H1 (cell line): ENCODE measurements around the gene SCYGR7. TPM values are rescaled to one million over a fixed set of nuclear protein-coding genes. Genes with fewer than 3 reads are reported as not detected.
"Not testable (repeated sequence)": the region's sequence is repeated elsewhere in the genome, so short reads cannot be mapped to it uniquely, and the experiment has no call there.

Experiments used
- CTCF ChIA-PET: fragments of 300-600 bp; sonication (Branson Sonifier 250); formaldehyde crosslinking; loops from one replicate; lab custom pipeline; 2021; ENCODE audit not compliant: partially characterized antibody; lab: Charles Lee
- POLR2A ChIA-PET: fragments of 300-600 bp; sonication (Branson Sonifier 250); formaldehyde crosslinking; loops from one replicate; lab custom pipeline; 2021; ENCODE audit warnings: inconsistent platforms; ENCODE audit not compliant: partially characterized antibody; lab: Charles Lee
- DNase-seq, 2 experiments: peaks; one replicate each; pipeline versions ENCODE4 v3.0.0 to v3.0.0-alpha.2; 2010 to 2022; ENCODE audit warnings: low spot score in 2 of 2, low read depth in 1 of 2, mixed read lengths in 1 of 2
- FAIRE-seq: peaks from 2 replicates; lab custom pipeline; 2011; peaks lifted over from hg19 to GRCh38; lab: Jason Lieb, UNC
- H2AFZ ChIP-seq: 2 replicates; pipeline ENCODE4 v1.8.1; 2012; ENCODE audit warnings: low read length, inconsistent platforms
- H2AK5ac ChIP-seq: 2 replicates; pipeline ENCODE4 v1.6.1; 2013; ENCODE audit warnings: low read depth, low read length
- H2BK120ac ChIP-seq: replicated peaks from 2 replicates; pipeline ENCODE3; 2013; ENCODE audit warnings: low read depth, low read length, inconsistent platforms
- H2BK12ac ChIP-seq: 2 replicates; pipeline ENCODE4 v1.6.1; 2013; ENCODE audit warnings: low read depth, low read length
- H2BK15ac ChIP-seq: 2 replicates; pipeline ENCODE4 v1.6.1; 2013; ENCODE audit warnings: low read length
- H2BK20ac ChIP-seq: 2 replicates; pipeline ENCODE4 v1.6.1; 2013; ENCODE audit warnings: low read length
- H2BK5ac ChIP-seq: 2 replicates; pipeline ENCODE4 v1.6.1; 2013; ENCODE audit warnings: low read depth, low read length
- H3K14ac ChIP-seq: 2 replicates; pipeline ENCODE4 v1.6.1; 2013; ENCODE audit warnings: inconsistent platforms; ENCODE audit not compliant: insufficient read length
- H3K18ac ChIP-seq: 2 replicates; pipeline ENCODE4 v1.6.1; 2013; ENCODE audit warnings: low read length; ENCODE audit errors: extremely low read depth
- H3K23ac ChIP-seq: 2 replicates; pipeline ENCODE4 v1.6.1; 2013; ENCODE audit warnings: inconsistent platforms; ENCODE audit not compliant: insufficient read length
- H3K23me2 ChIP-seq: 2 replicates; pipeline ENCODE4 v1.6.1; 2013; ENCODE audit warnings: low read depth, low read length
- H3K27ac ChIP-seq: 2 replicates; pipeline ENCODE4 v1.6.1; 2011; ENCODE audit warnings: low read depth, low read length, inconsistent platforms
- H3K27me3 ChIP-seq, 4 experiments: replicated peaks in 1 of 4; 1 replicate in 1 of 4; 2 replicates in 3 of 4; pipeline versions ENCODE4 v1.6.1 to v1.8.1; 2011 to 2013; ENCODE audit warnings: low read length in 3 of 4, mild to moderate bottlenecking in 3 of 4, inconsistent platforms in 2 of 4, mixed read lengths in 2 of 4, moderate library complexity in 1 of 4; ENCODE audit not compliant: control insufficient read depth in 3 of 4, insufficient read depth in 3 of 4; ENCODE audit errors: extremely low read depth in 1 of 4
- H3K36me3 ChIP-seq, 4 experiments: 2 replicates each; pipeline versions ENCODE4 v1.6.1 to v1.8.1; 2011 to 2013; ENCODE audit warnings: mild to moderate bottlenecking in 4 of 4, low read length in 3 of 4, moderate library complexity in 2 of 4, control low read depth in 1 of 4, inconsistent platforms in 1 of 4; ENCODE audit not compliant: insufficient read depth in 4 of 4, control insufficient read depth in 2 of 4
- H3K4ac ChIP-seq: replicated peaks from 2 replicates; pipeline ENCODE3; 2013; ENCODE audit warnings: low read length, low read depth, mixed read lengths, inconsistent platforms; ENCODE audit not compliant: insufficient read length
- H3K4me1 ChIP-seq, 4 experiments: replicated peaks in 1 of 4; 1 replicate in 1 of 4; 2 replicates in 3 of 4; pipeline versions ENCODE4 v1.6.1 to v1.8.1; 2011 to 2013; ENCODE audit warnings: low read length in 3 of 4, inconsistent platforms in 2 of 4, mixed read lengths in 1 of 4; ENCODE audit not compliant: insufficient read depth in 4 of 4, control insufficient read depth in 3 of 4
- H3K4me2 ChIP-seq, 2 experiments: 2 replicates each; pipeline versions ENCODE4 v1.6.1 to v1.8.1; 2011 to 2013; ENCODE audit warnings: low read depth in 2 of 2, low read length in 2 of 2, control low read depth in 1 of 2, inconsistent platforms in 1 of 2, mild to moderate bottlenecking in 1 of 2; ENCODE audit not compliant: insufficient read depth in 1 of 2
- H3K4me3 ChIP-seq, 4 experiments: fragments of 200-600, 300-600 bp in 1 of 4; sonication (generic), shearing (Covaris generic), sonication (Bioruptor Twin) in 1 of 4; 2 replicates each; pipeline versions ENCODE4 v1.5.1 to v1.8.1; 2011 to 2016; ENCODE audit warnings: low read length in 4 of 4, low read depth in 3 of 4, control low read depth in 2 of 4, inconsistent platforms in 2 of 4, mild to moderate bottlenecking in 2 of 4, mixed read lengths in 1 of 4, moderate library complexity in 1 of 4; ENCODE audit not compliant: insufficient read depth in 2 of 4; ENCODE audit errors: extremely low read depth in 1 of 4
- H3K56ac ChIP-seq: replicated peaks from 2 replicates; pipeline ENCODE3; 2013; ENCODE audit warnings: low read depth, mild to moderate bottlenecking, mixed read lengths, low read length, inconsistent platforms; ENCODE audit not compliant: insufficient read length
- H3K79me1 ChIP-seq: 2 replicates; pipeline ENCODE4 v1.6.1; 2013; ENCODE audit warnings: low read depth, low read length, control low read depth
- H3K79me2 ChIP-seq, 2 experiments: 2 replicates each; pipeline versions ENCODE4 v1.6.1 to v1.8.1; 2012 to 2013; ENCODE audit warnings: low read length in 2 of 2, mild to moderate bottlenecking in 2 of 2, inconsistent platforms in 1 of 2; ENCODE audit not compliant: insufficient read depth in 2 of 2, control insufficient read depth in 1 of 2
- H3K9ac ChIP-seq, 4 experiments: replicated peaks in 1 of 4; 1 replicate in 1 of 4; 2 replicates in 3 of 4; pipeline versions ENCODE4 v1.6.1 to v1.8.1; 2011 to 2013; ENCODE audit warnings: low read depth in 3 of 4, low read length in 3 of 4, control low read depth in 2 of 4, mild to moderate bottlenecking in 2 of 4, moderate library complexity in 2 of 4, inconsistent platforms in 1 of 4; ENCODE audit errors: extremely low read depth in 1 of 4
- H3K9me3 ChIP-seq, 2 experiments: 2 replicates each; pipeline versions ENCODE4 v1.6.1 to v1.8.1; 2012 to 2013; ENCODE audit warnings: mild to moderate bottlenecking in 2 of 2, moderate library complexity in 2 of 2, control low read depth in 1 of 2, inconsistent platforms in 1 of 2, low read depth in 1 of 2, low read length in 1 of 2, mixed read lengths in 1 of 2; ENCODE audit not compliant: insufficient read depth in 2 of 2
- H4K20me1 ChIP-seq, 2 experiments: replicated peaks in 1 of 2; 2 replicates each; pipeline versions ENCODE3 to v1.8.1; 2011 to 2013; ENCODE audit warnings: inconsistent platforms in 2 of 2, low read length in 2 of 2, mild to moderate bottlenecking in 1 of 2; ENCODE audit not compliant: insufficient read depth in 2 of 2, control insufficient read depth in 1 of 2
- H4K5ac ChIP-seq: 2 replicates; pipeline ENCODE4 v1.6.1; 2013; ENCODE audit warnings: low read length, low read depth, mixed read lengths, inconsistent platforms; ENCODE audit not compliant: insufficient read length
- H4K8ac ChIP-seq: 2 replicates; pipeline ENCODE4 v1.8.0; 2013; ENCODE audit warnings: mild to moderate bottlenecking, moderate library complexity, low read length, inconsistent platforms; ENCODE audit not compliant: insufficient read depth; ENCODE audit errors: extremely low read depth
- H4K91ac ChIP-seq: replicated peaks from 2 replicates; pipeline ENCODE3; 2013; ENCODE audit warnings: low read length, mixed read lengths, inconsistent platforms; ENCODE audit not compliant: insufficient read length
- WGBS, 2 experiments: shearing (Covaris generic) in 1 of 2; methylation state at CpG; one replicate each; pipeline versions ENCODE4 v1.1.6 to v1.1.7; 2013 to 2015; ENCODE audit warnings: low lambda C conversion rate in 2 of 2, mixed read lengths in 2 of 2, inconsistent platforms in 1 of 2, low coverage in 1 of 2, missing lambda C conversion rate in 1 of 2; ENCODE audit not compliant: insufficient replicate concordance in 2 of 2, insufficient coverage in 1 of 2, insufficient read length in 1 of 2; ENCODE audit errors: extremely low coverage in 1 of 2, missing lambda C conversion rate in 1 of 2; 5-methylcytosine and 5-hydroxymethylcytosine counted together
- polyA plus RNA-seq, 7 experiments: library from polyadenylated mRNA; depleted of rRNA in 3 of 7; stranded (reverse) in 5 of 7; unstranded in 2 of 7; fragments of >200 nt in 5 of 7; fragments of 200-250 nt in 2 of 7; gene quantifications; 1 replicate in 5 of 7; 2 replicates in 1 of 7; 4 replicates in 1 of 7; pipeline versions ENCODE4 v1.2.1 to v1.2.3, GENCODE V29; 2011 to 2013; ENCODE audit warnings: missing spikeins in 2 of 7, mixed read lengths in 2 of 7
- total RNA-seq: library from RNA; stranded (reverse); fragmentation: NEBNext Ultra II Directional; extraction: Animal tissue kit (Norgen Biotek cat#: 25700); gene quantifications from 2 replicates; pipeline ENCODE4 v1.2.1, GENCODE V29; 2021

Gene SCYGR7
- total and polyA plus RNA-seq, 2 of the 8 experiments (the other 6 are each of a cell fraction or from before 2014, with no cell fraction given), result not detected

DNA sequence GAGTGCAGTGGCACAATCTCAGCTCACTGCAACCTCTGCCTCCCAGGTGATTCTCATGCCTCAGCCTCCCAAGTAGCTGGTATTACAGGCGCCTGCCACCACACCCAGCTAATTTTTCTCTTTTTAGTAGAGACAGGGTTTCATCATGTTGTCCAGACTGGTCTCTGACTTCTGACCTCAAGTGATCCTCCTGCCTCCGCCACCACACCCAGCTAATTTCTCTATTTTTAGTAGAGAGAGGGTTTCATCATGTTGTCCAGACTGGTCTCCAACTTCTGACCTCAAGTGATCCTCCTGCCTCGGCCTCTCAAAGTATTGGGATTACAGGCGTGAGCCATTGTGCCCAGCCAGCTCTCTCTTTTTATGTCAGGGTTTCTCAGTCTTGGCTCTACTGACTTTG lies 28.1 kb downstream of the SCYGR7 start:
- H4K20me1 ChIP-seq, H4K91ac ChIP-seq, H2AFZ ChIP-seq, H3K56ac ChIP-seq, H4K5ac ChIP-seq, H3K79me1 ChIP-seq, H3K9me3 ChIP-seq, H3K27ac ChIP-seq, H3K23ac ChIP-seq, H3K4me2 ChIP-seq, H2BK120ac ChIP-seq, H2AK5ac ChIP-seq, H2BK12ac ChIP-seq, H3K18ac ChIP-seq, H3K4me3 ChIP-seq, H3K23me2 ChIP-seq, H3K79me2 ChIP-seq, H3K14ac ChIP-seq, FAIRE-seq, H2BK20ac ChIP-seq, H3K36me3 ChIP-seq, H2BK5ac ChIP-seq, POLR2A ChIA-PET, H2BK15ac ChIP-seq, H3K4ac ChIP-seq, H3K27me3 ChIP-seq, DNase-seq, H4K8ac ChIP-seq, H3K9ac ChIP-seq: not testable (repeated sequence)
- CTCF ChIA-PET, result interaction anchor here (0.8 to 4.1 kb wide), 12 partner anchors 8 to 357 kb away, joined by 3 to 32 read pairs (median 6); no protein-coding TSS in a partner anchor
- H3K4me1 ChIP-seq, result peaks cover 5 to 13% (median 8%) of the 10 kb centered on the region in 4 experiments; a peak in 5 of 7 replicates
- WGBS, 2 experiments, result 65% methylated on average over 4 of the region's 4 CpGs; no CpG with 5 or more reads in 1 of the 2 experiments
